Fibroblast of lung (primary cell): ENCODE results near the gene PHOSPHO2. TPM values are rescaled to one million over a fixed set of nuclear protein-coding genes. Genes with fewer than 3 reads are reported as not detected.

ENCODE experiments used
- DNase-seq, 2 donors: peaks; one replicate each; pipeline versions ENCODE4 v3.0.0 to v3.0.0-alpha.2; 2010; ENCODE audit warnings: low read depth in 2 of 2
- H2AFZ ChIP-seq: 2 replicates; pipeline ENCODE4 v1.5.1; 2012; ENCODE audit warnings: low read length, control low read depth, inconsistent platforms
- H3K27ac ChIP-seq: 2 replicates; pipeline ENCODE4 v1.5.1; 2011; ENCODE audit warnings: low read length, control low read depth; ENCODE audit not compliant: insufficient read depth
- H3K27me3 ChIP-seq: 2 replicates; pipeline ENCODE4 v1.5.1; 2011; ENCODE audit warnings: mild to moderate bottlenecking, low read length; ENCODE audit not compliant: control insufficient read depth, insufficient read depth
- H3K36me3 ChIP-seq: 2 replicates; pipeline ENCODE4 v1.5.1; 2011; ENCODE audit warnings: low read length; ENCODE audit not compliant: control insufficient read depth, insufficient read depth
- H3K4me1 ChIP-seq: 2 replicates; pipeline ENCODE4 v1.5.1; 2011; ENCODE audit warnings: low read length; ENCODE audit not compliant: control insufficient read depth, insufficient read depth; ENCODE audit errors: extremely low read depth
- H3K4me2 ChIP-seq: 2 replicates; pipeline ENCODE4 v1.5.1; 2011; ENCODE audit warnings: low read length, control low read depth; ENCODE audit not compliant: insufficient read depth; ENCODE audit errors: extremely low read depth
- H3K4me3 ChIP-seq, 4 experiments: fragments of 200-600 bp in 1 of 4; sonication (generic) in 1 of 4; replicated peaks in 1 of 4; 2 replicates each; pipeline ENCODE4 v1.5.1; 2011 to 2016; ENCODE audit warnings: low read length in 4 of 4, low read depth in 3 of 4, mild to moderate bottlenecking in 3 of 4, control low read depth in 2 of 4, inconsistent platforms in 1 of 4, mixed read lengths in 1 of 4; ENCODE audit not compliant: insufficient read depth in 1 of 4; ENCODE audit errors: control extremely low read depth in 1 of 4
- H3K79me2 ChIP-seq: 2 replicates; pipeline ENCODE4 v1.5.1; 2012; ENCODE audit warnings: mild to moderate bottlenecking, low read length, inconsistent platforms; ENCODE audit not compliant: control insufficient read depth, insufficient read depth
- H3K9ac ChIP-seq: 2 replicates; pipeline ENCODE4 v1.5.1; 2011; ENCODE audit warnings: mild to moderate bottlenecking, low read length, control low read depth; ENCODE audit not compliant: insufficient read depth
- H3K9me3 ChIP-seq: 2 replicates; pipeline ENCODE4 v1.5.1; 2012; ENCODE audit warnings: low read depth, low read length; ENCODE audit not compliant: control insufficient read depth, insufficient read depth
- H4K20me1 ChIP-seq: 2 replicates; pipeline ENCODE4 v1.5.1; 2011; ENCODE audit warnings: low read length; ENCODE audit not compliant: control insufficient read depth, insufficient read depth; ENCODE audit errors: extremely low read depth
- CTCF ChIP-seq, 2 donors: IDR thresholded peaks in 1 of 2; conservative IDR thresholded peaks in 1 of 2; 1 replicate in 1 of 2; 2 replicates in 1 of 2; pipeline ENCODE4 v1.5.1; 2011 to 2012; ENCODE audit warnings: low read length in 2 of 2, control low read depth in 1 of 2, inconsistent platforms in 1 of 2, low read depth in 1 of 2, mild to moderate bottlenecking in 1 of 2
- EZH2 ChIP-seq: IDR thresholded peaks from 2 replicates; pipeline ENCODE4 v1.5.1; 2012; ENCODE audit warnings: low read length, control low read depth, mild to moderate bottlenecking; ENCODE audit errors: missing control alignments
- polyA plus RNA-seq, 2 donors: library from polyadenylated mRNA; depleted of rRNA in 1 of 2; stranded (reverse) in 1 of 2; unstranded in 1 of 2; fragments of >200 nt; gene quantifications; 2 replicates each; pipeline ENCODE4 v1.2.1, GENCODE V29; 2011 to 2012; ENCODE audit warnings: missing spikeins in 1 of 2
- total RNA-seq: library from RNA; depleted of rRNA; stranded (reverse); fragments of >200 nt; gene quantifications from 2 replicates; pipeline ENCODE4 v1.2.1, GENCODE V29; 2014

Gene PHOSPHO2
- total and polyA plus RNA-seq, 2 donors (not counting 1 experiment from before 2014, with no cell fraction given): 2.8 to 5.4 TPM

- no peak overlapping the region for H3K4me3 ChIP-seq
- H3K4me2 ChIP-seq: no peak overlapping the region
- TF ChIP-seq CTCF (conservative IDR thresholded peaks at IDR 0.05 in 1 of 2, IDR thresholded peaks at IDR 0.05 in 1 of 2; ENCODE audit: low read depth in 1 of 2, low read length in 2 of 2) (no peak), EZH2 (no peak)
- H3K79me2 ChIP-seq: no peaks in the 10 kb centered on the region
- H3K27ac ChIP-seq: no peak overlapping the region
- no peaks in the 10 kb centered on the region for H3K27me3 ChIP-seq
- no peak overlapping the region for H3K9ac ChIP-seq
- H3K9me3 ChIP-seq: no peaks in the 10 kb centered on the region
- DNase-seq: no peak
- no peak overlapping the region for H2AFZ ChIP-seq
- no peaks in the 10 kb centered on the region for H4K20me1 ChIP-seq
- no peaks in the 10 kb centered on the region for H3K4me1 ChIP-seq
- H3K36me3 ChIP-seq: no peaks in the 10 kb centered on the region
Observed at GRCh38 chr2:169672406-169672805, 21.9 kb upstream of the PHOSPHO2 start.

DNA sequence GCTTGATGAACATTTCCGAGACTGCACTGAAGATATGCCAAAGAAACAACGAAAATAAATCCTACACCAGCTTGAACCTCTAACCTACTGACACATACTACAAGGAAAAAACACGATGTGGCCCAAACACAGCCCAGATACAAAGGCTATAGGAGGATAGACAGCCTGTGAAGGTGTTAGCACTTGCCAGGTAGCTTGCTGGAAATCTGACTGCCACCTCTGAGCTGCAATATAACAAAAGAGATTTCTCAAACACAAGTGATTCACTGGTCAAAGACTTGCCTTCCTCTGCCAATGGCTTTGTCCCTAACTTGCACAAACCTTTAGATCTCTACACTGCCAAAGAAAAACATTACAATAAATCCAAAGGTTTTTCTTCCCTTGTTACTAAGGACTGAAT is 21.2 kb upstream of the PHOSPHO2 start:
- no peaks in the 10 kb centered on the region for H3K9me3 ChIP-seq
- no peaks in the 10 kb centered on the region for H3K36me3 ChIP-seq
- H3K4me2 ChIP-seq: no peak overlapping the region
- H3K79me2 ChIP-seq: no peaks in the 10 kb centered on the region
- no peaks in the 10 kb centered on the region for H3K4me1 ChIP-seq
- DNase-seq: no peak
- H3K9ac ChIP-seq: no peak overlapping the region
- no peaks in the 10 kb centered on the region for H4K20me1 ChIP-seq
- no peak overlapping the region for H3K27ac ChIP-seq
- no peaks in the 10 kb centered on the region for H3K27me3 ChIP-seq
- no peak overlapping the region for H3K4me3 ChIP-seq
- no peak for TF ChIP-seq EZH2
- no peak for TF ChIP-seq CTCF (conservative IDR thresholded peaks at IDR 0.05 in 1 of 2, IDR thresholded peaks at IDR 0.05 in 1 of 2; ENCODE audit: low read depth in 1 of 2, low read length in 2 of 2)
- H2AFZ ChIP-seq: no peak overlapping the region

- no peak overlapping the region for H3K4me2 ChIP-seq
- no peak overlapping the region for H3K4me3 ChIP-seq
- H3K4me1 ChIP-seq: no peaks in the 10 kb centered on the region
- no peaks in the 10 kb centered on the region for H3K27me3 ChIP-seq
- H3K36me3 ChIP-seq: no peaks in the 10 kb centered on the region
- no peak overlapping the region for H3K9ac ChIP-seq
- H3K79me2 ChIP-seq: no peaks in the 10 kb centered on the region
- DNase-seq: no peak
- no peak overlapping the region for H2AFZ ChIP-seq
- H3K27ac ChIP-seq: no peak overlapping the region
- no peaks in the 10 kb centered on the region for H4K20me1 ChIP-seq
- H3K9me3 ChIP-seq: no peaks in the 10 kb centered on the region
- no peak for TF ChIP-seq CTCF (conservative IDR thresholded peaks at IDR 0.05 in 1 of 2, IDR thresholded peaks at IDR 0.05 in 1 of 2; ENCODE audit: low read depth in 1 of 2, low read length in 2 of 2)
- TF ChIP-seq EZH2: no peak
Observed at GRCh38 chr2:169673921-169674320, 20.3 kb upstream of the PHOSPHO2 start.
